Ramos (cell line): ENCODE measurements around the gene SPI1.

Source experiments
- in situ Hi-C: fragments of 300-500 bp; cut with MboI; formaldehyde crosslinking; loops from one replicate; pipeline ENCODE4 v1.14.3; 2022; ENCODE audit warnings: low sequenced_read_pairs; ENCODE audit not compliant: unreplicated experiment

SPI1 gene

GRCh38 chr11:47360341-47360740, 18.0 kb downstream of the SPI1 start:
- in situ Hi-C loops, result no loop called here

GRCh38 chr11:47359586-47359985, 18.8 kb downstream of the SPI1 start:
- in situ Hi-C loops, result no loop called here

- in situ Hi-C loops, result no loop called here
Observed at GRCh38 chr11:47359162-47359561, 19.2 kb downstream of the SPI1 start.

- in situ Hi-C loops, result no loop called here
Observed at GRCh38 chr11:47358731-47359051, 19.7 kb downstream of the SPI1 start.

GRCh38 chr11:47357985-47358730, 20.2 kb downstream of the SPI1 start:
- in situ Hi-C loops, result no loop called here

- in situ Hi-C loops, result no loop called here
Observed at GRCh38 chr11:47356998-47357329, 21.4 kb downstream of the SPI1 start.

- in situ Hi-C loops, result no loop called here
Observed at GRCh38 chr11:47356129-47356997, 22.0 kb downstream of the SPI1 start.

- in situ Hi-C loops, result no loop called here
Observed at GRCh38 chr11:47355283-47356128, 22.8 kb downstream of the SPI1 start.

- in situ Hi-C loops, result no loop called here
Observed at GRCh38 chr11:47354913-47355282, 23.4 kb downstream of the SPI1 start.

- in situ Hi-C loops, result no loop called here
Observed at GRCh38 chr11:47353978-47354774, 24.2 kb downstream of the SPI1 start.

- in situ Hi-C loops, result no loop called here
Observed at GRCh38 chr11:47352556-47352955, 25.8 kb downstream of the SPI1 start, which contains the start of gene MYBPC3. TSS of gene MYBPC3 (minus strand) at chr11:47352702. CDS start at chr11:47352647, 55 bp downstream.

- in situ Hi-C loops, result no loop called here
Observed at GRCh38 chr11:47351156-47352126, 26.9 kb downstream of the SPI1 start.

- in situ Hi-C loops, result no loop called here
Observed at GRCh38 chr11:47350315-47350714, 28.0 kb downstream of the SPI1 start.

- in situ Hi-C loops, result no loop called here
Observed at GRCh38 chr11:47349521-47350095, 28.7 kb downstream of the SPI1 start.

GRCh38 chr11:47348859-47349258, 29.5 kb downstream of the SPI1 start:
- in situ Hi-C loops, result no loop called here

GRCh38 chr11:47348131-47348802, 30.1 kb downstream of the SPI1 start:
- in situ Hi-C loops, result no loop called here

GRCh38 chr11:47347137-47347536, 31.2 kb downstream of the SPI1 start:
- in situ Hi-C loops, result no loop called here
